Endothelial cell of umbilical vein (primary cell): ENCODE measurements around the gene ZNF516. TPM values are rescaled to one million over a fixed set of nuclear protein-coding genes. Genes with fewer than 3 reads are reported as not detected.
A peak's percentile ranks its signal among the peaks of the same experiment; 100 is the strongest.

Experiments
- BruUV-seq: library from RNA; stranded (reverse); fragments of 400-500 nt; replicated peaks from 2 replicates; lab custom pipeline; 2021; lab: Mats Ljungman, UMichigan
- CTCF ChIA-PET: fragments of 300-600, 350-600 bp; sonication (Branson Sonifier 250); formaldehyde crosslinking; loops from one replicate; lab custom pipeline; 2021; ENCODE audit warnings: antibody characterized with exemption, inconsistent platforms; lab: Charles Lee
- POLR2A ChIA-PET: fragments of 300-600, 350-600 bp; sonication (Branson Sonifier 250); formaldehyde crosslinking; loops from one replicate; lab custom pipeline; 2021; ENCODE audit warnings: antibody characterized with exemption, inconsistent platforms; lab: Charles Lee
- DNase-seq: peaks from one replicate; pipeline ENCODE4 v3.0.0-alpha.2; 2011; ENCODE audit warnings: low read depth, low spot score
- FAIRE-seq: peaks from 2 replicates; lab custom pipeline; 2011; peaks lifted over from hg19 to GRCh38; lab: Jason Lieb, UNC
- H2AFZ ChIP-seq: 2 replicates; pipeline ENCODE4 v1.6.0; 2012; ENCODE audit warnings: low read depth, low read length, control low read depth, inconsistent platforms
- H3K27ac ChIP-seq: 2 replicates; pipeline ENCODE4 v1.5.1; 2011; ENCODE audit warnings: low read depth, mild to moderate bottlenecking, control low read depth, low read length, moderate library complexity; ENCODE audit not compliant: insufficient read depth
- H3K27me3 ChIP-seq, 2 experiments: 2 replicates each; pipeline versions ENCODE4 v1.6.0 to v1.6.1; 2011; ENCODE audit warnings: low read length in 2 of 2, mixed read lengths in 1 of 2; ENCODE audit not compliant: control insufficient read depth in 2 of 2, insufficient read depth in 2 of 2
- H3K36me3 ChIP-seq, 2 experiments: 2 replicates in 1 of 2; 3 replicates in 1 of 2; pipeline ENCODE4 v1.5.1; 2011; ENCODE audit warnings: low read length in 2 of 2, mild to moderate bottlenecking in 1 of 2, moderate library complexity in 1 of 2; ENCODE audit not compliant: control insufficient read depth in 2 of 2, insufficient read depth in 2 of 2; ENCODE audit errors: extremely low read depth in 1 of 2
- H3K4me1 ChIP-seq: 3 replicates; pipeline ENCODE4 v1.5.1; 2011; ENCODE audit warnings: mild to moderate bottlenecking, low read length; ENCODE audit not compliant: control insufficient read depth, insufficient read depth; ENCODE audit errors: extremely low read depth
- H3K4me2 ChIP-seq: 2 replicates; pipeline ENCODE4 v1.6.1; 2011; ENCODE audit warnings: low read length, control low read depth, mixed read lengths; ENCODE audit not compliant: insufficient read depth
- H3K4me3 ChIP-seq, 3 experiments: fragments of 200-600 bp in 1 of 3; sonication (generic), shearing (Covaris generic) in 1 of 3; replicated peaks in 1 of 3; 2 replicates each; pipeline ENCODE4 v1.5.1; 2011 to 2016; ENCODE audit warnings: control low read depth in 3 of 3, low read length in 3 of 3, mild to moderate bottlenecking in 2 of 3, inconsistent platforms in 1 of 3, low read depth in 1 of 3, moderate library complexity in 1 of 3; ENCODE audit not compliant: insufficient read depth in 1 of 3
- H3K79me2 ChIP-seq: 2 replicates; pipeline ENCODE4 v1.6.0; 2012; ENCODE audit warnings: low read length, inconsistent platforms; ENCODE audit not compliant: control insufficient read depth, insufficient read depth
- H3K9ac ChIP-seq: replicated peaks from 2 replicates; pipeline ENCODE3; 2011; ENCODE audit warnings: low read length, control low read depth; ENCODE audit not compliant: insufficient read depth; ENCODE audit errors: extremely low read depth
- H3K9me1 ChIP-seq: replicated peaks from 3 replicates; pipeline ENCODE4 v1.6.0; 2011; ENCODE audit warnings: mild to moderate bottlenecking, low read length; ENCODE audit not compliant: control insufficient read depth, insufficient read depth; ENCODE audit errors: extremely low read depth
- H3K9me3 ChIP-seq: replicated peaks from 2 replicates; pipeline ENCODE4 v1.5.1; 2012; ENCODE audit warnings: low read length, inconsistent platforms; ENCODE audit not compliant: control insufficient read depth, insufficient read depth
- H4K20me1 ChIP-seq: replicated peaks from 2 replicates; pipeline ENCODE3; 2011; ENCODE audit warnings: mild to moderate bottlenecking, low read length; ENCODE audit not compliant: control insufficient read depth, insufficient read depth; ENCODE audit errors: extremely low read depth
- EZH2 ChIP-seq: IDR thresholded peaks from 2 replicates; pipeline ENCODE4 v1.6.1; 2012; ENCODE audit warnings: borderline replicate concordance, low read depth, mild to moderate bottlenecking, moderate library complexity, low read length, inconsistent platforms; ENCODE audit not compliant: severe bottlenecking
- FOS ChIP-seq: IDR thresholded peaks from 2 replicates; pipeline ENCODE4 v1.6.1; 2011; ENCODE audit warnings: mild to moderate bottlenecking, low read length, moderate library complexity, borderline replicate concordance; ENCODE audit not compliant: insufficient read depth
- dilution Hi-C: fragments of 300-500 bp; cut with MboI; formaldehyde crosslinking; loops from one replicate; pipeline ENCODE4 v1.15.0; 2019; ENCODE audit warnings: low sequenced_read_pairs; ENCODE audit not compliant: extremely low pct_ligation_motif_present
- intact Hi-C: fragments of 100-400 bp; cut with micrococcal nuclease; formaldehyde crosslinking; loops from one replicate; pipeline ENCODE4 v1.10.0; 2022
- polyA plus RNA-seq, 4 experiments: library from polyadenylated mRNA; depleted of rRNA in 3 of 4; stranded (reverse) in 3 of 4; unstranded in 1 of 4; fragments of >200 nt; gene quantifications; 2 replicates each; pipeline versions ENCODE4 v1.2.1 to v1.2.3, GENCODE V29; 2011 to 2012; ENCODE audit warnings: missing spikeins in 1 of 4
- total RNA-seq: library from RNA; stranded (reverse); gene quantifications from 2 replicates; pipeline ENCODE4 v1.2.3, GENCODE V29; 2021
- TF ChIP-seq, protein P1 (sequence below), 2 donors: IDR thresholded peaks; 1 replicate in 1 of 2; 2 replicates in 1 of 2; pipeline ENCODE4 v1.5.1; 2011; ENCODE audit warnings: low read length in 2 of 2, mild to moderate bottlenecking in 2 of 2, moderate library complexity in 2 of 2, control low read depth in 1 of 2, inconsistent platforms in 1 of 2, low read depth in 1 of 2; ENCODE audit not compliant: insufficient read depth in 1 of 2; ENCODE audit errors: extremely low read depth in 1 of 2

Gene ZNF516
- total and polyA plus RNA-seq, 2 donors (not counting 3 experiments of a cell fraction or from before 2014, with no cell fraction given) = 3.6 to 19.1 TPM

DNA sequence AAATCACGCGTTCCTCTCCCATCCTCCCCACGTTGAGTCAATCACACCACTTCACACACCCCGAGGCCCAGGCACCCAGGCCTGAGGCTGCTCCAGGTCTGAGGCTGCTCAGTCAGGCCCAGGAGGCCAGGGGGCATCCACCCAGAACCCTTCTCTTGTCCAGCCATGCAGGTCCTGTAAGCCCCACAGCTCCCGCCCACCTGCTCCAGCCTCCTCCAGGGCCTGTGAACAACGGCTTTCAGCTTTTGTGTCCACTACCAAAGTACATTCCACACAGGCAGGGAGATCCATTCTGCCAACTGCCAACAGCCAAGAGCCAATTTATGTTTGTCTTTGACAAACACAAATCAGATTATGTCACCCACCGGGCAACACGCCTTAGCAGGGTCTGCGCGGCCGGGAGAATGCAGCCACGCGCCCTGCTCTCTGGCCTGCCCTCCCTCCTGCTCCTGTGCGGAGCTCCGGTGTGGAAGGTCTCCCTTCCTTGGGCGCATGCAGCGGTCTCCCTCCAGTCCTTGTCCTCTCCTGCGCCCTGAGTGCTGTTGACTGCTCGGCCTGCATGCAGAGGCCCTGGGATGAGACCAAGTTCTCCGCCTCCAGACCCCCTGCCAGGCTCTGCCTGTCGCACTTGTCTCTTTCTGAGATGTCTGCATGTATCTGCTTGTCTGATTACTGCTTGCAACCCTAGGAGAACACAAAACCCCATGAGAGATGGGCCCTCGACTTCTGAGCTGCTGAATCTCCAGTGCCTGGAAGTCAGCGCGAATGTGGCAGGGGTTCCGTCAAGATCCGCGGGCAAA is 146.6 kb downstream of the ZNF516 start:
- POLR2A ChIA-PET = no interaction called here
- no peaks in the 10 kb centered on the region for H3K79me2 ChIP-seq
- H3K9me3 ChIP-seq = no peaks in the 10 kb centered on the region
- H3K9me1 ChIP-seq = no peaks in the 10 kb centered on the region
- H3K27ac ChIP-seq = no peak overlapping the region
- no peak overlapping the region for H3K4me2 ChIP-seq
- peak overlapping the region; percentile 46 for H2AFZ ChIP-seq
- H3K4me1 ChIP-seq = no peaks in the 10 kb centered on the region
- dilution Hi-C loops (no loop called here), intact Hi-C loops (loop anchor here (1.0 to 10.0 kb wide), 8 partner anchors 874 to 1995 kb away; partner anchors contain the start of gene CNDP2)
- H4K20me1 ChIP-seq = no peaks in the 10 kb centered on the region
- H3K27me3 ChIP-seq = no peaks in the 10 kb centered on the region
- BruUV-seq = no TSS peak
- CTCF ChIA-PET = interaction anchor here (1.0 to 4.2 kb wide), 6 partner anchors 10 to 1996 kb away, joined by 3 to 28 read pairs (median 10); no protein-coding TSS in a partner anchor
- no peak overlapping the region for H3K9ac ChIP-seq
- TF ChIP-seq EZH2 (no peak), FOS (no peak)
- TF ChIP-seq, protein P1, sequence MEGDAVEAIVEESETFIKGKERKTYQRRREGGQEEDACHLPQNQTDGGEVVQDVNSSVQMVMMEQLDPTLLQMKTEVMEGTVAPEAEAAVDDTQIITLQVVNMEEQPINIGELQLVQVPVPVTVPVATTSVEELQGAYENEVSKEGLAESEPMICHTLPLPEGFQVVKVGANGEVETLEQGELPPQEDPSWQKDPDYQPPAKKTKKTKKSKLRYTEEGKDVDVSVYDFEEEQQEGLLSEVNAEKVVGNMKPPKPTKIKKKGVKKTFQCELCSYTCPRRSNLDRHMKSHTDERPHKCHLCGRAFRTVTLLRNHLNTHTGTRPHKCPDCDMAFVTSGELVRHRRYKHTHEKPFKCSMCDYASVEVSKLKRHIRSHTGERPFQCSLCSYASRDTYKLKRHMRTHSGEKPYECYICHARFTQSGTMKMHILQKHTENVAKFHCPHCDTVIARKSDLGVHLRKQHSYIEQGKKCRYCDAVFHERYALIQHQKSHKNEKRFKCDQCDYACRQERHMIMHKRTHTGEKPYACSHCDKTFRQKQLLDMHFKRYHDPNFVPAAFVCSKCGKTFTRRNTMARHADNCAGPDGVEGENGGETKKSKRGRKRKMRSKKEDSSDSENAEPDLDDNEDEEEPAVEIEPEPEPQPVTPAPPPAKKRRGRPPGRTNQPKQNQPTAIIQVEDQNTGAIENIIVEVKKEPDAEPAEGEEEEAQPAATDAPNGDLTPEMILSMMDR (IDR thresholded peaks at IDR 0.05; ENCODE audit: extremely low read depth in 1 of 2, insufficient read depth in 1 of 2, low read depth in 1 of 2, low read length in 2 of 2) = no peak
- no peak overlapping the region for H3K4me3 ChIP-seq
- DNase-seq = no peak
- FAIRE-seq = no peak
- no peaks in the 10 kb centered on the region for H3K36me3 ChIP-seq
